ENCODE data around the gene FOXP1.

FOXP1 gene

DNA sequence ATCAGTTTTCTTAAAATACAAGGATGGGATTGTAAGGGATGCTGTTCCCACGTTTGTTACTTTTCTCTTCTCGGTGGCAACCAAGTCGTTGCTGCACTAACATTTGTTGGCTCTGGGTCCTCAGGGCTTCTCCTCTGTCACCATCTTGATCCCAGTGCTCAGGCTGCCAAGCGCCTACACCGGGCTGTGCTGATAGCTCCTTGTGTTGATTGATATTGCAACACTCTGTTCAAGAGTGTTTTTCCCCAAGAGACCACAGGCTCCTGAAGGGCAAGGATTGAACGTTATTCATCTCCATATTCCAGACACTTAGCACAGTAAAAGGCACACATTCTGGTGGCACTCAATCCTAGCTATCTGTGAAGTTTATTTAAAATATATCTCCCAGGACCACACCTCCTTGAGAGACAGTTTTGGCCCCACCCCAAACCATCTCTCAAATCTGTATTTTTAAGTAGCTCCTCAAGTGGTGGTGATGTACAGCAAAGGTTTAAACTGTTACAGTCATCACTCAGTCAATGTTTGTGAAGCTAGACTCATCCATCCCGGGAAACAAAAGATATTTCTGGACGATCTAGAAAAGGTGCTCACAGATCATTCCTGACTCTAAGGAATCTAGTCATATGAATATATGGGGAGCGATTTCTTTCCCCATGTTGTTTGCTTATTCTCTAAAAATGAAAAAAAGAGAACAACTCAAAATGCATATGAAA, 38.5 kb upstream of the FOXP1 start:
- H3K36me3 Mint-ChIP-seq (ENCODE audit: low read depth), result no peaks in the 10 kb centered on the region
- no peaks in the 10 kb centered on the region for H3K4me1 Mint-ChIP-seq
- no peak overlapping the region for H3K4me3 Mint-ChIP-seq
- H3K27ac Mint-ChIP-seq, result no peak overlapping the region
- H3K9me3 Mint-ChIP-seq, result no peaks in the 10 kb centered on the region
- TF ChIP-seq, protein P1, sequence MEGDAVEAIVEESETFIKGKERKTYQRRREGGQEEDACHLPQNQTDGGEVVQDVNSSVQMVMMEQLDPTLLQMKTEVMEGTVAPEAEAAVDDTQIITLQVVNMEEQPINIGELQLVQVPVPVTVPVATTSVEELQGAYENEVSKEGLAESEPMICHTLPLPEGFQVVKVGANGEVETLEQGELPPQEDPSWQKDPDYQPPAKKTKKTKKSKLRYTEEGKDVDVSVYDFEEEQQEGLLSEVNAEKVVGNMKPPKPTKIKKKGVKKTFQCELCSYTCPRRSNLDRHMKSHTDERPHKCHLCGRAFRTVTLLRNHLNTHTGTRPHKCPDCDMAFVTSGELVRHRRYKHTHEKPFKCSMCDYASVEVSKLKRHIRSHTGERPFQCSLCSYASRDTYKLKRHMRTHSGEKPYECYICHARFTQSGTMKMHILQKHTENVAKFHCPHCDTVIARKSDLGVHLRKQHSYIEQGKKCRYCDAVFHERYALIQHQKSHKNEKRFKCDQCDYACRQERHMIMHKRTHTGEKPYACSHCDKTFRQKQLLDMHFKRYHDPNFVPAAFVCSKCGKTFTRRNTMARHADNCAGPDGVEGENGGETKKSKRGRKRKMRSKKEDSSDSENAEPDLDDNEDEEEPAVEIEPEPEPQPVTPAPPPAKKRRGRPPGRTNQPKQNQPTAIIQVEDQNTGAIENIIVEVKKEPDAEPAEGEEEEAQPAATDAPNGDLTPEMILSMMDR (IDR thresholded peaks at IDR 0.05; ENCODE audit: unreplicated experiment in 3 of 3), result no peak
- H3K27me3 Mint-ChIP-seq (ENCODE audit: low read depth), result peaks cover under 1% of the 10 kb centered on the region

DNA sequence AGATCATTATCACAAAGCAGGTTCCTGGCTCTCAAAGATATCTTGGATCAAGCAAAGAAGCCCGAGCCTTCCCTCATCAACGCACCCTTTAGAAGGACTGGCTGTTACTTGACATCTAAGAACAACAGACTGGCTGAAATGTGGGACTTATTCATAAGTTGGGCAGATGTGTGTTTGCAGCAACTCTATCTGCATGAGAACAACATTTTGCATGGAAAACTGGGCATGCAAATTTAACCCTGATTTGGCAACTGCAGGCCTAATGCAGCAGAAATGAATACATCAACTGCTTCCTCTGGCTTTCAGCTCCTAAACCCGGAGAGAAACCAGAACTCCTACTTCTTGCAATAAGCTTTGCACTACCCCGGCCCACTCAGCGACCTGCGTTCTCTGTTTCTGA, 35.0 kb upstream of the FOXP1 start:
- H3K27me3 Mint-ChIP-seq (ENCODE audit: low read depth), result no peaks in the 10 kb centered on the region
- no peak overlapping the region for H3K27ac Mint-ChIP-seq
- H3K9me3 Mint-ChIP-seq, result no peaks in the 10 kb centered on the region
- H3K4me3 Mint-ChIP-seq, result no peak overlapping the region
- TF ChIP-seq, protein P1 (IDR thresholded peaks at IDR 0.05; ENCODE audit: unreplicated experiment in 3 of 3), result no peak
- H3K36me3 Mint-ChIP-seq (ENCODE audit: low read depth), result no peaks in the 10 kb centered on the region
- no peaks in the 10 kb centered on the region for H3K4me1 Mint-ChIP-seq

DNA sequence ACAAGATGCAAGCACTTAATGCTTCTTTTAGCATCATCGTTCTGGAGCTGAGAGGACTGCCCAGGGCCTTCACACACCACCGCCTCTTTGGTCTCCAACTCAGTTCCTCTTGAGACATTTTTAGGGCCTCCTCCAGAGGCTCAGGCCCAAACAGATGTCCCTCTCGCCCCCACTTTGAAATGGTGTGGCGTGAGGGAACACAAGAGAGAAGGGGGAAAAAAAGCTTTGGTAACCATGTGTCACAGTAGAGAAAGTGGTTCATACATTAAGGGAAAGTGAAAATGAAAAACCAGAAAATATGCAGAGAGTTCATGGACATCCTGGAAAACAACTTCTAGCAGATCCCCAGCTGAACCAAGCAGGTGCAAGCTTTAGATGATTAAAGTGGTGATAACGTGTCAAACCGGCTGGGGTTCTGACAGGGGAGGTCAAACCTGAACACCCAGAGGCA, 33.1 kb upstream of the FOXP1 start:
- H3K4me1 Mint-ChIP-seq, result no peaks in the 10 kb centered on the region
- TF ChIP-seq, protein P1 (IDR thresholded peaks at IDR 0.05; ENCODE audit: unreplicated experiment in 3 of 3), result no peak

DNA sequence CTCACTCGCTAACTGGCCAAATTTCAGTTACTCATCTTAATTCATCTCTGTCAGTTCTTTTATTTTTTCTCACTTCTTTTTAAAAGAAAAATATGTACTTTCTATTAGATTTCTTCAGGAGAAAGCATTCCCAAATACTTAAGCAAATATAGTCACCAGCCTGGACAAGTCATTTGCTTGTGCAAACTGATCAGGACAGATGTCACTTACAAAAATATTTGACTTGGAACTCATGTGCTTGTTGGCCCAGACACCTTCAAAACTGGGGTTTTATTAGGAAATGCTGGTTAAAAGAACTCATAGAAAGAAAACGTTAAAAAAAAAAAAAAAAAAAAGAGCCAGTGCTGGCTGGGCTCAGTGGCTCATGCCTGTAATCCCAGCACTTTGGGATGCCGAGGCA, 31.3 kb upstream of the FOXP1 start:
- no peaks in the 10 kb centered on the region for H3K4me1 Mint-ChIP-seq
- peaks cover 2% of the 10 kb centered on the region for H3K9me3 Mint-ChIP-seq
- no peak overlapping the region for H3K4me3 Mint-ChIP-seq
- no peaks in the 10 kb centered on the region for H3K27me3 Mint-ChIP-seq (ENCODE audit: low read depth)
- H3K36me3 Mint-ChIP-seq (ENCODE audit: low read depth), result no peaks in the 10 kb centered on the region
- TF ChIP-seq, protein P1 (IDR thresholded peaks at IDR 0.05; ENCODE audit: unreplicated experiment in 3 of 3), result no peak
- H3K27ac Mint-ChIP-seq, result no peak overlapping the region

More for the DNA sequence above, 33.1 kb upstream of the FOXP1 start:
- H3K9me3 Mint-ChIP-seq, result peaks cover 2% of the 10 kb centered on the region
- H3K4me3 Mint-ChIP-seq, result no peak overlapping the region
- H3K27me3 Mint-ChIP-seq (ENCODE audit: low read depth), result no peaks in the 10 kb centered on the region
- H3K36me3 Mint-ChIP-seq (ENCODE audit: low read depth), result no peaks in the 10 kb centered on the region
- no peak overlapping the region for H3K27ac Mint-ChIP-seq

DNA sequence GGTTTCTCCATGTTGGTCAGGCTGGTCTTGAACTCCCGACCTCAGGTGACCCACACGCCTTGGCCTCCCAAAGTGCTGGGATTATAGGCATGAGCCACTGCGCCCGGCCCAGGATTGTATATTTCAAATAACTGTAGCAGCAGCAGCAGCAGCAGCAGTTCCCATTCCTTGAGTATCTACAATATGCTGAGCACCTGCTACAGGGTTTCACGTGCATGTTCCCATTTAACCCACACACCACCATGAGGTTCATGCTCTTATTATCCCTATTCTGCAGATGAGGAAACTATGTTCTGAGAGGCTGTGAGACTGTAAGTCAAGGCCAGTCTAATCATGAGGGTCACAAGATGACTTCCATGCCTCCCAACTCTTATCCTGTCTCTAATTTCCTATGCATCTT, 30.9 kb upstream of the FOXP1 start:
- H3K4me3 Mint-ChIP-seq, result no peak overlapping the region
- H3K27me3 Mint-ChIP-seq (ENCODE audit: low read depth), result no peaks in the 10 kb centered on the region
- H3K4me1 Mint-ChIP-seq, result no peaks in the 10 kb centered on the region
- H3K9me3 Mint-ChIP-seq, result peaks cover 2% of the 10 kb centered on the region
- H3K27ac Mint-ChIP-seq, result no peak overlapping the region
- TF ChIP-seq, protein P1 (IDR thresholded peaks at IDR 0.05; ENCODE audit: unreplicated experiment in 3 of 3), result no peak
- no peaks in the 10 kb centered on the region for H3K36me3 Mint-ChIP-seq (ENCODE audit: low read depth)

DNA sequence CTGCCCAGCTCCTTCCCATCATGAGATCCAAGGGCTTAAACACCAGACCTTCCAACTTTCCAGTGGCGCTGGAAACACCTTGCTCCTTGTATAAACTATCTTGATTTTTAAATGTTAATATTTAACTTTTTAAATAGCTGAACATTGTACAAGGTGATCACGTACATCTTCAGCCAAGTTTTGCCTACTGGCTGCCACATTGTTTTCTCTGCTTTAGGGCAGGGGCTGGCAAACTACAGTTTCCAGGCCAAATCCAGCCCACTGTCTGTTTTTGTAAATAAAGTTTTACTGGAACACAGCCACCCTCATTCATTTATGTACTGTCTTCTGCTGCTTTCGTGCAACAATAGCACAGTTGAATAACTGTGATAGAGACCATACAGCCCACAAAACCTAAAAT, 27.6 kb upstream of the FOXP1 start:
- TF ChIP-seq, protein P1 (IDR thresholded peaks at IDR 0.05; ENCODE audit: unreplicated experiment in 3 of 3), result no peak
- Mint-ChIP-seq H3K27me3 (ENCODE audit: low read depth) (no peaks in the 10 kb centered on the region), H3K4me3 (no peak overlapping the region), H3K36me3 (ENCODE audit: low read depth) (no peaks in the 10 kb centered on the region), H3K4me1 (no peaks in the 10 kb centered on the region), H3K27ac (no peak overlapping the region), H3K9me3 (peaks cover 13% of the 10 kb centered on the region)
